NB4 (cell line): ENCODE measurements around the gene KLKB1.

Experiments
- DNase-seq: peaks from one replicate; pipeline ENCODE4 v3.0.0; 2010; ENCODE audit warnings: low read depth
- H3K4me3 ChIP-seq: one replicate; pipeline ENCODE4 v1.5.1; 2011; ENCODE audit warnings: mild to moderate bottlenecking, low read depth, low read length, moderate library complexity
- MYC ChIP-seq: IDR thresholded peaks from 2 replicates; pipeline ENCODE4 v1.6.1; 2011; ENCODE audit warnings: low read depth, low read length
- POLR2A ChIP-seq: IDR thresholded peaks from 2 replicates; pipeline ENCODE4 v1.6.1; 2011; ENCODE audit warnings: mild to moderate bottlenecking; ENCODE audit not compliant: insufficient read length; ENCODE audit errors: extremely low read depth
- TF ChIP-seq, protein P1 (sequence below): IDR thresholded peaks from 2 replicates; pipeline ENCODE4 v1.6.1; 2011; ENCODE audit warnings: low read depth, low read length
- TF ChIP-seq, protein P2 (sequence below): IDR thresholded peaks from one replicate; pipeline ENCODE4 v1.5.1; 2012; ENCODE audit warnings: low read depth, low read length

KLKB1 gene

DNA sequence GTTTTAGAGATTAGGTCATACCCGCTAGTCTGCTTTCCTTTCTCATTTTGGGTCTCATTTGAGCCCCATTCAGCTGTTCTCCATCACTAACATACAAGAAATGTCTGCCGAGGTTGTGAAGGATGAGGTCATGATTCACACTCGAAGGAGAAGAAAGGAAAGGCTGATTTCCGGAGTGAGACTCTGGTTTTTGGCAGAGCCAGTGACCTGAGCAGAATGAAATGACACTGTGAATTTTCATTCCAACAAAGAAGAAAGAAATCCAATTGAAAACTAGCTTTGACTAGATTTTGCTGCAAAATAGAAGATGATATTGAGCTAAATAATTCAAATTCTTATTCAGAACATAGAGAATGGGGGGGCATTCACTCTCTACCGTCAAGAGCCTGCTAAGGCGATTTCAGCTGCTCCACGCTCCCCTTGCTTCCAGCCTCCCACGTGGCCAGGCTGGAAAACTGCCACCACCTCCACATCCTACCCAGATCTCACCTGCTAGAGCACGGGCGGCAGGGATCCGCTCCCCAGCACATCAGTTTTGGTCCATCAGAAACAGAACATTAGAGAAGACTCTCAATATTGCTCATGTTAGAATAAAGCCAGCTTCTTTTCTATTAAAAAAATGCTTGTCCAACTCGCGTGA, 77.7 kb downstream of the KLKB1 start:
- TF ChIP-seq POLR2A: no peak
- TF ChIP-seq, protein P1, sequence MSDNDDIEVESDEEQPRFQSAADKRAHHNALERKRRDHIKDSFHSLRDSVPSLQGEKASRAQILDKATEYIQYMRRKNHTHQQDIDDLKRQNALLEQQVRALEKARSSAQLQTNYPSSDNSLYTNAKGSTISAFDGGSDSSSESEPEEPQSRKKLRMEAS: no peak
- TF ChIP-seq, protein P2, sequence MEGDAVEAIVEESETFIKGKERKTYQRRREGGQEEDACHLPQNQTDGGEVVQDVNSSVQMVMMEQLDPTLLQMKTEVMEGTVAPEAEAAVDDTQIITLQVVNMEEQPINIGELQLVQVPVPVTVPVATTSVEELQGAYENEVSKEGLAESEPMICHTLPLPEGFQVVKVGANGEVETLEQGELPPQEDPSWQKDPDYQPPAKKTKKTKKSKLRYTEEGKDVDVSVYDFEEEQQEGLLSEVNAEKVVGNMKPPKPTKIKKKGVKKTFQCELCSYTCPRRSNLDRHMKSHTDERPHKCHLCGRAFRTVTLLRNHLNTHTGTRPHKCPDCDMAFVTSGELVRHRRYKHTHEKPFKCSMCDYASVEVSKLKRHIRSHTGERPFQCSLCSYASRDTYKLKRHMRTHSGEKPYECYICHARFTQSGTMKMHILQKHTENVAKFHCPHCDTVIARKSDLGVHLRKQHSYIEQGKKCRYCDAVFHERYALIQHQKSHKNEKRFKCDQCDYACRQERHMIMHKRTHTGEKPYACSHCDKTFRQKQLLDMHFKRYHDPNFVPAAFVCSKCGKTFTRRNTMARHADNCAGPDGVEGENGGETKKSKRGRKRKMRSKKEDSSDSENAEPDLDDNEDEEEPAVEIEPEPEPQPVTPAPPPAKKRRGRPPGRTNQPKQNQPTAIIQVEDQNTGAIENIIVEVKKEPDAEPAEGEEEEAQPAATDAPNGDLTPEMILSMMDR: no peak
- H3K4me3 ChIP-seq: no peak overlapping the region
- DNase-seq: no peak

DNA sequence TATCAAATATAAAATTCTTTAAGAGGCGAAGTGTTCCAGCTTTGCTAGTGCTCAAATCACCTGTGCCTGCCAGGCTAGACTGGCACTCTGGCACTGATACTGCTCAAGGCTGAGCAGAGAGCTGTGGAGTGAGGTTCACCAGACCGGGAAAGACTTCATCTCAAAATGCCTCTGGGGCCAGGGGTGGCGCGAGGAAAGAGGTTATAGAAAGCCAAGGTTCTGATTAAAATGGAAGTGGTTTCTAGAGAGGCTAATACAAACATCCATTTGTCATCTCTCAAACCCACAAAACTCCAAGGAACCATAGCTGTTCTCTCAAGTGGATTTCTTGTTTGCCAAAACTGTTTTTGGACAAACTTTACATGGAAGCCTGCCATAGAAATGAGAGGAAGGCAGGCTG, 80.2 kb downstream of the KLKB1 start:
- TF ChIP-seq MYC (no peak), POLR2A (no peak)
- TF ChIP-seq, protein P2: no peak
- TF ChIP-seq, protein P1: no peak
- DNase-seq: no peak

DNA sequence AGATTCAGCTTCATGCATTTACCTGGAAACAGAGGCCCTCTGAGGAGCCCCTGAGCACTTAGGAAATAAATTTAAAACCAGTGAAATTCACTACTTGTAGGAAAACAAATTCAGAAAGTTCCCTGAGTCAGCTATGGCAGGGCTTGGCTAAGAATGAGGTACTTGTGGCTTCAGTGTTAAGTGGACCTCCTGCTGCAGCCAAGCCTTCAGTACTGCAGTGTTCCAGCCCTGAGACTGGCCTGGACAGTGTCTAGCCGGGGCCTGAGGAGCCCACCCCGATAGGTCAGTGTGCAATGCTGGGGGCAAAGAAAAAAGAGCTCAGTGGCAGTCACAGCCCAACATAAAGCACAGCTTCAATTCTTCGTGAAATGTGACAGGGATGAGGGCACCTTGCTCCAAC, 80.6 kb downstream of the KLKB1 start:
- no peak overlapping the region for H3K4me3 ChIP-seq
- TF ChIP-seq, protein P1: no peak
- TF ChIP-seq POLR2A: no peak
- TF ChIP-seq MYC: no peak
- TF ChIP-seq, protein P2: no peak
- DNase-seq: no peak

More for the DNA sequence above, 80.2 kb downstream of the KLKB1 start:
- H3K4me3 ChIP-seq: no peak overlapping the region
